Brain pericyte (primary cell): ENCODE results near the gene RTRAF.

Source experiments
- DNase-seq: peaks from one replicate; pipeline ENCODE4 v3.0.0-alpha.2; 2012; ENCODE audit warnings: low read depth, low spot score

The RTRAF gene

GRCh38 chr14:51989293-51990234, at the start of gene RTRAF:
RTRAF (plus strand) TSS chr14:51989546; CDS start chr14:51989640, 94 bp downstream.
- peak; percentile 82 for DNase-seq

GRCh38 chr14:51939755-51940301, 49.5 kb upstream of the RTRAF start:
- DNase-seq, result no peak

GRCh38 chr14:51942971-51943370, 46.4 kb upstream of the RTRAF start:
- DNase-seq, result no peak

GRCh38 chr14:51950007-51950406, 39.3 kb upstream of the RTRAF start:
- no peak for DNase-seq

GRCh38 chr14:51951656-51952055, 37.7 kb upstream of the RTRAF start:
- no peak for DNase-seq

- DNase-seq, result no peak
Observed at GRCh38 chr14:51954031-51954430, 35.3 kb upstream of the RTRAF start.

GRCh38 chr14:51954657-51955056, 34.7 kb upstream of the RTRAF start:
- DNase-seq, result no peak

- DNase-seq, result no peak
Observed at GRCh38 chr14:51957950-51958349, 31.4 kb upstream of the RTRAF start.

- no peak for DNase-seq
Observed at GRCh38 chr14:51959928-51960327, 29.4 kb upstream of the RTRAF start.

GRCh38 chr14:51960866-51961265, 28.5 kb upstream of the RTRAF start:
- no peak for DNase-seq

GRCh38 chr14:51962711-51963110, 26.6 kb upstream of the RTRAF start:
- DNase-seq, result no peak

- peak; percentile 12 for DNase-seq
Observed at GRCh38 chr14:51963286-51963685, 26.1 kb upstream of the RTRAF start.

GRCh38 chr14:51967521-51967920, 21.8 kb upstream of the RTRAF start:
- no peak for DNase-seq

GRCh38 chr14:51969852-51970540, 19.4 kb upstream of the RTRAF start:
- no peak for DNase-seq

GRCh38 chr14:51972566-51972965, 16.8 kb upstream of the RTRAF start:
- DNase-seq, result no peak

GRCh38 chr14:51977075-51977474, 12.3 kb upstream of the RTRAF start:
- DNase-seq, result no peak

- no peak for DNase-seq
Observed at GRCh38 chr14:51978681-51979085, 10.7 kb upstream of the RTRAF start.

- DNase-seq, result no peak
Observed at GRCh38 chr14:51979088-51979709, 10.1 kb upstream of the RTRAF start.

GRCh38 chr14:51981218-51981854, 8.0 kb upstream of the RTRAF start:
- DNase-seq, result no peak

GRCh38 chr14:51988221-51988620, 1.1 kb upstream of the RTRAF start:
- DNase-seq, result no peak

GRCh38 chr14:51990488-51990887, 1.1 kb downstream of the RTRAF start:
- no peak for DNase-seq
